H54 (cell line): ENCODE measurements around the gene EPC2.

Experiments used
- DNase-seq: peaks from one replicate; pipeline ENCODE4 v3.0.0; 2011; ENCODE audit warnings: low spot score, mixed read lengths; ENCODE audit not compliant: insufficient read length
- FAIRE-seq: peaks from 3 replicates; lab custom pipeline; 2011; peaks lifted over from hg19 to GRCh38; lab: Jason Lieb, UNC
- POLR2A ChIP-seq: IDR thresholded peaks from 2 replicates; pipeline ENCODE4 v1.6.1; 2011; ENCODE audit warnings: low read depth, mild to moderate bottlenecking, low read length

Gene EPC2, protein sequence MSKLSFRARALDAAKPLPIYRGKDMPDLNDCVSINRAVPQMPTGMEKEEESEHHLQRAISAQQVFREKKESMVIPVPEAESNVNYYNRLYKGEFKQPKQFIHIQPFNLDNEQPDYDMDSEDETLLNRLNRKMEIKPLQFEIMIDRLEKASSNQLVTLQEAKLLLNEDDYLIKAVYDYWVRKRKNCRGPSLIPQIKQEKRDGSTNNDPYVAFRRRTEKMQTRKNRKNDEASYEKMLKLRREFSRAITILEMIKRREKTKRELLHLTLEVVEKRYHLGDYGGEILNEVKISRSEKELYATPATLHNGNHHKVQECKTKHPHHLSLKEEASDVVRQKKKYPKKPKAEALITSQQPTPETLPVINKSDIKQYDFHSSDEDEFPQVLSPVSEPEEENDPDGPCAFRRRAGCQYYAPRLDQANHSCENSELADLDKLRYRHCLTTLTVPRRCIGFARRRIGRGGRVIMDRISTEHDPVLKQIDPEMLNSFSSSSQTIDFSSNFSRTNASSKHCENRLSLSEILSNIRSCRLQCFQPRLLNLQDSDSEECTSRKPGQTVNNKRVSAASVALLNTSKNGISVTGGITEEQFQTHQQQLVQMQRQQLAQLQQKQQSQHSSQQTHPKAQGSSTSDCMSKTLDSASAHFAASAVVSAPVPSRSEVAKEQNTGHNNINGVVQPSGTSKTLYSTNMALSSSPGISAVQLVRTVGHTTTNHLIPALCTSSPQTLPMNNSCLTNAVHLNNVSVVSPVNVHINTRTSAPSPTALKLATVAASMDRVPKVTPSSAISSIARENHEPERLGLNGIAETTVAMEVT

DNA sequence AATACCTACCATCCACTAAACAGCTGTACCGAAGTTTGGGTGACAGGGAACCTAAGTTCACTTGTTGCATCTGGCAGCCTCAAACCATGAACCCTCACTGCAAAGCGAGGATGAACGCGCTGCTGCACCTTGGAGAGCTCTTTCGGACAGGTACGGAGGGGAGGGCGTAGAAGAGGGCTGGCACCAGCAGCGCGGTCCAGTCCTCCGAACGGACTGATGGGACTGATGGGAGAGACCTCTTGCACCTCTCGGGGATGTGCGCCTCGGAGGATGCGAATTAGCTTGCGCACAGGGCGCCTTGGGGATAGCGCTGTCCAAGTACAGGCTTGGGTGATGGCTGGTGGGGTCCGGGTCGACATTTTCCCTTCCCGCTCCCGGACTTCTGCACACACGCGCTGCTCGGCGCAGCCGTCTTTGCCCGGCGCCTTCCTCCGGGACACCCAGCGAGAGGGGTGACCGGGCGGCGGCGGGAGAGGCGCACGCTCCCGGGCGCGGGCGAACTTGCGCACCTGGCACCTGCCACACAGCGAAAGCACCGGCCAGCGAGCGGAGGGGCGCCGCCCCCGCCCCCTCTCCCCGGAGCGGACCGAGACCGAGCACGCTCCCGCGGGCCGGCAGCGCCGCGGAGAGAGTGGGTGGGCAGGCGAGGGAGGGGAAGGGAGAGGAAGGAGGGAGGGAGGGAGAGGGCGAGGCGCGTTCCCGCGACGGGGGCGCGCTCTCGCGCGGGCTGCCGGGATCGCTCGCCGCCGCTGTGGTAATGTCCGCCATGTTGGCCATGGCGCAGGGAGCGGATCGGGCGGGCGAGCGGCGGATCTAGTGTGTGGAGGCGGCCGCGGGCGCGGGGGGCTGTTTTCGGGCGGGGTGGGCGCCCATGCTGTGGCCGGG is at the start of gene EPC2:
TSS of gene EPC2 (plus strand) at position 754 of the 885 bp plus-strand sequence. CDS start 267 bp downstream, outside the sequence.
- no peak for FAIRE-seq
- TF ChIP-seq POLR2A = peak; percentile 79

DNA sequence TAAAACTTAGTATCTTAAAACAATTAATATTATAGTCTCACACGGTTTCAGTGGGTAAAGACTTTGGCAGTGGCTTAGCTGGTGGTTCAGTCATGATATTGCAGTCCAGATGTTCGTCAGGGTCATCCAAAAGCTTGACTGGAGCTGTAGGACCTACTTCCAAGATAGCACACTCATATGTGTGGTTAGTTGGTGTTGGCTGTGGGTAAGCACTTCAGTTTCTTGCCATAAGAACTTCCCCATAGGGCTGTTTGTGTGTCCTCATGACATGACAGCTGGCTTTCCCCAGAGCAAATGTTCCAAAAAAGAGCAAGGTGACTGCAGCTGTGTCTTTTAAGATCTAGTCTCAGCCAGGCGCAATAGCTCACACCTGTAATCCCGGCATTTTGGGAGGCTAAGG is 48.5 kb upstream of the EPC2 start:
- DNase-seq = no peak
- FAIRE-seq = no peak
- no peak for TF ChIP-seq POLR2A

More for the DNA sequence above, at the start of gene EPC2:
- peak; percentile 52 for DNase-seq

DNA sequence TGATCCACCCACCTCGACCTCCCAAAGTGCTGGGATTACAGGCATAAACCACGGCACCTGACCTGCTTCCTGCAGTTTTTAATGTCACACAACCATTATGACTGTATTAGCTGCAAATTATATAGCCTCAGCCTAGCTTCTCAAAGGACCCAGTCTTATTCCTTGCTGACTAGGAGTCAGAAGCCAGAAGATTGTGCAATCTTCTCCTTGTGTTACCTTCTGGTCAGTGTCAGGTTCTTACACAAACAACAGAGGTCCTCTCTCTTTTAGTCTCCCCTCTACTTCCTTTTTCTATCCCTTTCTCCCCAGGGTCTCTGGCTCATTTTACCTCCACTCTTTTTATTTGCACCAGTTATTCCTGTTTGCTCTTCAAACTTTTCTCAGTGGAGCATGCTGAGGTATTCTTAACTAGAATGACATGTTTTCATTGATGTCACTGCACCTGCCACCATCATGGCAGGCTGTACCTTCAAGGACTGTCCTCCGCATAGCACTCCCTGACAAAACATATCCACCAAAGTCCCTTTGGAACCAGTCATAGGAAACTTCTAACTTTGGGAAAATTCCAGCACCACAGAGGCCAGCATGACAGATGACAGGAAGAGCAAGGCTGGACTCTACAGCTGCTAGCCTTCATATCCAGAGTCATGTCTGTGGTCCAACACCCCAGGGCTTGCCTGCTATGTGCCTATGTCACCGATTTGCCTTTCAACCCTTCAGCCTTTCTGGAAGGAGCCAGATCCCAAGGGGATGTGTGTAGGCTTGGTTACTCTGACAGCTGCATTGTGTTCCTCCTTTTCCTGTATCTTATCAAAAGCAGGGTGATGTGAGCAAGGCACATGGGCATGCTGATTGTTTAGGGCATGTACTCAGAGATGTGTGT is 45.2 kb upstream of the EPC2 start:
- DNase-seq = no peak

GRCh38 chr2:148602885-148603561 is 41.5 kb upstream of the EPC2 start:
- TF ChIP-seq POLR2A = no peak
- no peak for FAIRE-seq

More for the DNA sequence above, 45.2 kb upstream of the EPC2 start:
- no peak for TF ChIP-seq POLR2A
- no peak for FAIRE-seq

DNA sequence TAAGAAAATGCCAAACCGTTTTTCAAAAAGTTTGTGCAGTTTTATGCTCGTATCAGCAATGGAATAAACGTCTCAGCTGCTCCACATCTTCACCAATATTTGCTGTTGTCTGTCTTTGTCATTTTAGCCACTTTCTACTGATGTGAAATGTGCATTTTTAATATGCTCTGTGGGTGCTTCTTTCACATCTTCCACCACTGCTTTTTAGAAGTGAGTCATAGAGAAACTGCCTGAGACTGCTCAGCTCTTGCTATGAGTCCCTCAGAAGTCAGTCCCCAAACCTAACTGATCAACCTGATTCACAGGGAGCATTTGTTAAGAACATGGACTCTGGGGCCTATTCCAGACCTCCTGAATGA is 41.0 kb upstream of the EPC2 start:
- DNase-seq = no peak
- no peak for TF ChIP-seq POLR2A
- no peak for FAIRE-seq

More at GRCh38 chr2:148602885-148603561, 41.5 kb upstream of the EPC2 start:
- DNase-seq = no peak

DNA sequence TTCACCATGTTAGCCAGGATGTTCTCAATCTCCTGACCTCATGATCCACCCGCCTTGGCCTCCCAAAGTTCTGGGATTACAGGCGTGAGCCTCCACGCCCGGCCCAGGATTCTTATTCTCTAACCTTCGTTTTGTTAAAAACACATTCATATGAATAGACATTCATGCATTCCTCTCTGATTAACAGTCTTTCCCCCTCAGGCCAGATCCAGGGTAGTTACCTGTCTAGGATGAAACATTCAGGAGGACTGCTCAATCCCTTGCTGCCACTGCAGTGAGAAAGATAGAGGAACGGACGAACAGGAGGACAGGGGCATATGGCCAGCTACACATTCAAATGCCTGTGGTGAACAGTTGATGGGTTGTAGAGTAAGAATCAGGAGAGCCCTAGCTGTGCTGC is 39.6 kb upstream of the EPC2 start:
- no peak for DNase-seq
- TF ChIP-seq POLR2A = no peak
- no peak for FAIRE-seq

GRCh38 chr2:148607566-148607965 is 37.0 kb upstream of the EPC2 start:
- TF ChIP-seq POLR2A = no peak
- FAIRE-seq = no peak
- DNase-seq = no peak

GRCh38 chr2:148613231-148614013 is 31.1 kb upstream of the EPC2 start:
- no peak for TF ChIP-seq POLR2A
- peak; percentile 15 for FAIRE-seq

DNA sequence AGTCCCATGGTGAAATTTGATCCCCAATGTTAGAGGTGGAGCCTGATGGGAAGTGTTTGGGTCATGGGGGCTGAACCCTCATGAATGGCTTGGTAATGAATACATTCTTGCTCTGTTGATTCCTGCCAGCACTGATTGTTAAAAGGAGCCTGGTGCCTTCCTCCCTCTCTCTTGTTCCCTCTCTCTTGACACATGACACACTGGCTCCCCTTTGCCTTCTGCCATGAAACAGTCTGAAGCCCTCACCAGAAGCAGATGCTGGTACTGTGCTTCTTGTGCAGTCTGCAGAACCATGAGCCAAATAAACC is 30.6 kb upstream of the EPC2 start:
- FAIRE-seq = no peak
- no peak for TF ChIP-seq POLR2A
- DNase-seq = no peak

More at GRCh38 chr2:148613231-148614013, 31.1 kb upstream of the EPC2 start:
- no peak for DNase-seq

DNA sequence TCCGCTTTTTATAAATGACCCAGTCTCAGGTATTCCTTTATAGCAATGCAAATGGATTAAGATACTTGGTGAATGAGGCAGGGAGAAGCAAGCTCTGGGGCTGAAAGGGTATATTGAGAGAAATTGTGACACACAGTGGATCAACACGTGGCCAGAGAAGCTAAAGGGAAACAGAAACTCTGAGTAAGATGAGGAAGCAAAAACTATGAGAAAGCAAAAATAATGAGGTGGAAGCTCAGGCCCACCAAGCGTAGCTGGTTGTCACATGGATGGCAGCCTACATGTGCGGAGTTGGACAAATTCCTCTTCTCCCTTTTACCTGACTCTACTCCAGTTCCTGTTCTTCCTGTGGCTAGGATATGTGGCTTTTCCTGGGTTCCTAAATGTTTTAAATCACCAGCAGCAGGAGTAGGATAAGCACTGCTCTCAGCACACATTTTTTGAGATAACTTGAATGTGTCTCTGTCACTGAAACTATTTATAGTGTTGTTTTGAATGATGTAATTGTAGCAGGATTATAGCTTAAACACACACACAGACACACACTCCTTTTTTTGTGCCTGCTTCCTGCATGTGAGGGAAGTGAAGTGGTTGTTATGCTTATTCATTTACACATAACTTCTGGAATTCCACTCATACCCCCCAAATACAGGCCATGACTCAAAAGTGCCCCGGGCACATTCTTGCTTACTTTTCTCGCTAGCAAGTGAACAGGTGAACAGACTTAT is 30.1 kb upstream of the EPC2 start:
- FAIRE-seq (peak; percentile 61), DNase-seq (peak; percentile 29)

DNA sequence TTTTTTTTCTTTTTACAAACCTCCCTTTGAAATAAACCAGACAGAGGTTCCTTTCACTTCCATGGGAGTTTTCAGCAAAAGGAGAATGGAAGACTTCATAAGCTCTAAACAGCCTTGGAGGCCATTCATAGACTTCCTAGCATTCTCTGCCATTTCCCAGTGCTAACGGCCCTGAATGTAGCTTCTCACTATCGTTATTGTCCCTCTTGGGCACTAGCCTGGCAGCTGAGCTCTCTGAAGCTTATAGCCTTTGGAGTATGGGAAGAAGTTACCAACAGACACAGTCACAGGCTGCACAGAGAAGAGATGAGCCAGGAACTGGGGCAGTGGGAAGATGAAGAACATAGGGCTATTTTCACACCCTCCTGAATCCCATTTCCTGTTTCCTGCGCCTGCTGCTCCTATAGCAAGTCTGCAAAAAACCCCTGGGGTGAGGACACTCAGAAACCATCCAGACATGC is 29.1 kb upstream of the EPC2 start:
- FAIRE-seq = no peak

More for the DNA sequence above, 30.1 kb upstream of the EPC2 start:
- TF ChIP-seq POLR2A = no peak

More for the DNA sequence above, 29.1 kb upstream of the EPC2 start:
- no peak for DNase-seq
- no peak for TF ChIP-seq POLR2A
